ENCODE results near the gene KRR1.
"Not testable (repeated sequence)": the region's sequence is repeated elsewhere in the genome, so short reads cannot be mapped to it uniquely, and the experiment has no call there.

Gene KRR1

GRCh38 chr12:75522124-75522523 is 10.7 kb upstream of the KRR1 start:
- not testable (repeated sequence) for DNase-seq

- DNase-seq = not testable (repeated sequence)
These were observed 9.8 kb upstream of the KRR1 start for GRCh38 chr12:75521224-75521623.

GRCh38 chr12:75509621-75510020 is 1.8 kb downstream of the KRR1 start:
- no peak for DNase-seq

GRCh38 chr12:75508159-75508558 is 3.2 kb downstream of the KRR1 start:
- DNase-seq = no peak

- no peak for DNase-seq
These were observed 4.3 kb downstream of the KRR1 start for GRCh38 chr12:75507086-75507485.

- DNase-seq = peak; percentile 13
These were observed 5.6 kb downstream of the KRR1 start for GRCh38 chr12:75505706-75506312.

GRCh38 chr12:75503866-75504265 is 7.5 kb downstream of the KRR1 start:
- no peak for DNase-seq

- DNase-seq = no peak
These were observed 8.0 kb downstream of the KRR1 start for GRCh38 chr12:75503459-75503858.

- DNase-seq = no peak
These were observed 20.2 kb downstream of the KRR1 start for GRCh38 chr12:75491169-75491568.

GRCh38 chr12:75489613-75490210 is 21.7 kb downstream of the KRR1 start:
- DNase-seq = peak; percentile 22

- no peak for DNase-seq
These were observed 22.2 kb downstream of the KRR1 start for GRCh38 chr12:75489187-75489586.

GRCh38 chr12:75488553-75488952 is 22.9 kb downstream of the KRR1 start:
- DNase-seq = peak; percentile 56

- no peak for DNase-seq
These were observed 24.1 kb downstream of the KRR1 start for GRCh38 chr12:75487308-75487707.

GRCh38 chr12:75484450-75484849 is 27.0 kb downstream of the KRR1 start:
- not testable (repeated sequence) for DNase-seq

GRCh38 chr12:75483431-75483830 is 28.0 kb downstream of the KRR1 start:
- DNase-seq = no peak

GRCh38 chr12:75482646-75483045 is 28.8 kb downstream of the KRR1 start:
- peak; percentile 10 for DNase-seq

GRCh38 chr12:75481774-75482173 is 29.6 kb downstream of the KRR1 start:
- peak; percentile 47 for DNase-seq

GRCh38 chr12:75481013-75481705 is 30.2 kb downstream of the KRR1 start:
- peak; percentile 88 for DNase-seq

- peak; percentile 96 for DNase-seq
These were observed 30.9 kb downstream of the KRR1 start, which contains the start of gene GLIPR1 for GRCh38 chr12:75480469-75480949. TSS of gene GLIPR1 (plus strand) at chr12:75480755. CDS start at chr12:75480881, 126 bp downstream.

- DNase-seq = peak; percentile 43
These were observed 31.4 kb downstream of the KRR1 start for GRCh38 chr12:75479963-75480461.

GRCh38 chr12:75478116-75478794 is 33.2 kb downstream of the KRR1 start:
- peak; percentile 95 for DNase-seq

- DNase-seq = no peak
These were observed 34.3 kb downstream of the KRR1 start for GRCh38 chr12:75477137-75477536.

- DNase-seq = no peak
These were observed 35.3 kb downstream of the KRR1 start for GRCh38 chr12:75476071-75476470.

Measured in MV-4-11 (cell line).